ENCODE results near the gene WNT2B. TPM values are rescaled to one million over a fixed set of nuclear protein-coding genes. Genes with fewer than 3 reads are reported as not detected.
A peak's percentile ranks its signal among the peaks of the same experiment; 100 is the strongest.

WNT2B gene
- total RNA-seq, 1 experiment from 2014 or later, result 0.68 TPM

DNA sequence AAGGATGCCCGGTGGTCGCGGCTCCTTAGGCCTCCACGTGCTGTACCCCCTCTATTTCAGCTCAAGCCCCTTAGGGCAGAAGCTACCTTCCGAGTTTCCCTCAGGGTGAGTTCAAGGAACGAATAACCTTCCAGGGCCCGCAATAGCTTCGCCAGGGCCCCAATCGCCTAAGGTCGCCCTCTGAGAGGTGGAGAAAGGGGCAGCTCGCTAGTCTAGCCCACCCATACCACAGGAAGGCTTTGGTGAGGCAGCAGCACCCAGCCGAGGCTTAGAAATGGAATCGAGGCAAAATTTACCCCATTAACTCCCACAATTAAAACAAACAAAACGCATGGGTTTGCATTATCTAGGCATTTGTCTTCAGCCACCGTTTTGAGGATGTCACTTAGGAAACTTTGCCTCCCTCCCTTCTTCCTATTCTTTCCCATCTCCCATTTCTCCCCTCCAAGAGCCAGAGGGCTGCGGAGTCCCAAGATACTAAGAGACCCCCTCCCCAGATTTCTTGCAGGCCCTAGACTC, 954 bp downstream of the WNT2B start:
- H3K18ac ChIP-seq (ENCODE audit: insufficient read length, low read depth, low read length), result no peak overlapping the region
- peaks cover 94% of the 10 kb centered on the region for H3K27me3 Mint-ChIP-seq (ENCODE audit: low read depth)
- no peaks in the 10 kb centered on the region for H3K79me1 ChIP-seq (ENCODE audit: insufficient read depth, low read depth, low read length, poor library complexity, severe bottlenecking)
- H3K79me2 ChIP-seq (ENCODE audit: insufficient read depth, low read length), result no peaks in the 10 kb centered on the region
- no peak overlapping the region for H3K9ac ChIP-seq (ENCODE audit: extremely low read depth, insufficient read length, low read length)
- H3K14ac ChIP-seq (ENCODE audit: insufficient read depth, low read length), result no peak overlapping the region
- H4K5ac ChIP-seq (ENCODE audit: insufficient read length, low read depth, low read length), result no peak overlapping the region
- peak overlapping the region; percentile 93 for H3K4me2 ChIP-seq (ENCODE audit: insufficient read depth, insufficient read length, low read length)
- H3K4me1 Mint-ChIP-seq, result peaks cover 20 to 39% of the 10 kb centered on the region in 2 experiments
- H3K4me3 Mint-ChIP-seq, result peak overlapping the region; percentile 61 to 85
- no peak overlapping the region for H3K27ac ChIP-seq (ENCODE audit: insufficient read length, low read depth, low read length)
- no peak overlapping the region for H2AFZ ChIP-seq (ENCODE audit: low read length)
- TF ChIP-seq, protein P1, sequence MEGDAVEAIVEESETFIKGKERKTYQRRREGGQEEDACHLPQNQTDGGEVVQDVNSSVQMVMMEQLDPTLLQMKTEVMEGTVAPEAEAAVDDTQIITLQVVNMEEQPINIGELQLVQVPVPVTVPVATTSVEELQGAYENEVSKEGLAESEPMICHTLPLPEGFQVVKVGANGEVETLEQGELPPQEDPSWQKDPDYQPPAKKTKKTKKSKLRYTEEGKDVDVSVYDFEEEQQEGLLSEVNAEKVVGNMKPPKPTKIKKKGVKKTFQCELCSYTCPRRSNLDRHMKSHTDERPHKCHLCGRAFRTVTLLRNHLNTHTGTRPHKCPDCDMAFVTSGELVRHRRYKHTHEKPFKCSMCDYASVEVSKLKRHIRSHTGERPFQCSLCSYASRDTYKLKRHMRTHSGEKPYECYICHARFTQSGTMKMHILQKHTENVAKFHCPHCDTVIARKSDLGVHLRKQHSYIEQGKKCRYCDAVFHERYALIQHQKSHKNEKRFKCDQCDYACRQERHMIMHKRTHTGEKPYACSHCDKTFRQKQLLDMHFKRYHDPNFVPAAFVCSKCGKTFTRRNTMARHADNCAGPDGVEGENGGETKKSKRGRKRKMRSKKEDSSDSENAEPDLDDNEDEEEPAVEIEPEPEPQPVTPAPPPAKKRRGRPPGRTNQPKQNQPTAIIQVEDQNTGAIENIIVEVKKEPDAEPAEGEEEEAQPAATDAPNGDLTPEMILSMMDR (conservative IDR thresholded peaks at IDR 0.05), result no peak
- DNase-seq, result no peak
- H2BK12ac ChIP-seq (ENCODE audit: insufficient read length, low read depth, low read length), result no peak overlapping the region
- no peak overlapping the region for H2BK15ac ChIP-seq (ENCODE audit: low read depth, low read length)
- no peaks in the 10 kb centered on the region for H3K36me3 Mint-ChIP-seq (ENCODE audit: insufficient read depth in 1 of 3, low read depth in 3 of 3)
- no CpG with 5 or more reads among the region's 16 CpGs for WGBS (ENCODE audit: extremely low coverage, insufficient read length, low lambda C conversion rate)
- H2BK5ac ChIP-seq (ENCODE audit: insufficient read length, low read length), result no peak overlapping the region
- no peak overlapping the region for H3K56ac ChIP-seq (ENCODE audit: insufficient read length, low read depth, low read length)
- H2BK20ac ChIP-seq (ENCODE audit: low read depth, low read length, poor library complexity, severe bottlenecking), result no peak overlapping the region
- H3K9me3 ChIP-seq (ENCODE audit: control insufficient read depth, low read depth, low read length), result no peaks in the 10 kb centered on the region
- H3K27me3 ChIP-seq (ENCODE audit: insufficient read depth, low read length), result peaks cover 44% of the 10 kb centered on the region
- H3K23me2 ChIP-seq (ENCODE audit: insufficient read length, low read depth, low read length, poor library complexity, severe bottlenecking), result peaks cover 24% of the 10 kb centered on the region
- no peak overlapping the region for H4K91ac ChIP-seq (ENCODE audit: insufficient read length, low read depth, low read length)
- H3K9me3 Mint-ChIP-seq, result no peaks in the 10 kb centered on the region; a peak in 1 of 5 replicates
- H3K4me1 ChIP-seq (ENCODE audit: insufficient read depth, low read length), result 0 out of 2 replicates have a peak, but pooled peaks cover 3% of the 10 kb centered on the region
- H4K8ac ChIP-seq (replicated peaks; ENCODE audit: insufficient read length, low read depth, low read length), result no peak overlapping the region
- no peak overlapping the region for H3K4ac ChIP-seq (ENCODE audit: low read depth, low read length)
- H4K20me1 ChIP-seq (ENCODE audit: control insufficient read depth, insufficient read depth, insufficient read length), result no peaks in the 10 kb centered on the region
- no peak overlapping the region for H3K23ac ChIP-seq (ENCODE audit: insufficient read length, low read depth, low read length)
- H2BK120ac ChIP-seq (ENCODE audit: low read depth, low read length, poor library complexity, severe bottlenecking), result no peak overlapping the region
- no peak overlapping the region for H2AK5ac ChIP-seq (ENCODE audit: insufficient read length, low read length)
- H3K27ac Mint-ChIP-seq, result no peak overlapping the region; a peak in 1 of 7 replicates
- H3T11ph ChIP-seq (ENCODE audit: low read length), result no peak overlapping the region
